Activated CD8-positive, alpha-beta memory T cell treated with anti-CD3 and anti-CD28 coated beads, Interleukin-2, amount 50 U/mL, for 48 hours (primary cell): ENCODE data around the gene ACBD6.
"Not testable (repeated sequence)": the region's sequence is repeated elsewhere in the genome, so short reads cannot be mapped to it uniquely, and the experiment has no call there.

Experiments
- DNase-seq: peaks from one replicate; pipeline ENCODE4 v3.0.0-alpha.2; 2020

Gene ACBD6

DNA sequence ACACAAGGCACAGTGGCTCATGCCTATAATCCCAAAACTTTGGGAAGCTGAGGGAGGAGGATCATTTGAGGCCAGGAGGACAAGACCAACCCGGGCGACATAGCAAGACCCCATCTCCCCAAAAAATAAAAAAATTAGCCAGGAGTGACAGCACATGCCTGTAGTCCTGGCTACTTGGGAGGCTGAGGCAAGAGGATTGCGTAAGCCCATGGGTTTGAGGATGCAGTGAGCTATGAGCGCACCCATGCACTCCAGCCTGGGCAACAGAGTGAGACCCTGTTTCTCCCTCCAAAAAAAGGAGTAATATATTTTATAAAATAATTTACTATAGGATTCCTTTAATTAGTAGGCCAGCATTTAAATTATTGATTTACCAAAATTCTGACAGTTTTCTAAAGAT lies 89.8 kb downstream of the ACBD6 start:
- DNase-seq: no peak

DNA sequence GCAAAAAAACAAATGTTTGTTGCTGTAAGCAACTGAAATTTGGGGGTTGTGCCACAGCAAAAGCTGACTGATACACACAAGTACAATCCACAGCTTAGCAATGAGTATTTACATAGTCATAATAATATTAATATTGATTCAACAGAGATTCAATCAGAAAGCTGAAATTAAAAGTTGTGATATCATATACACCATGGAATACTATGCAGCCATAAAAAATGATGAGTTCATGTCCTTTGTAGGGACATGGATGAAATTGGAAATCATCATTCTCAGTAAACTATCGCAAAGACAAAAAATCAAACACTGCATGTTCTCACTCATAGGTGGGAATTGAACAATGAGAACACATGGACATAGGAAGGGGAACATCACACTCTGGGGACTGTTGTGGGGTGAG lies 94.2 kb downstream of the ACBD6 start:
- not testable (repeated sequence) for DNase-seq

- DNase-seq: no peak
These were observed 95.3 kb downstream of the ACBD6 start for GRCh38 chr1:180407051-180407450.

DNA sequence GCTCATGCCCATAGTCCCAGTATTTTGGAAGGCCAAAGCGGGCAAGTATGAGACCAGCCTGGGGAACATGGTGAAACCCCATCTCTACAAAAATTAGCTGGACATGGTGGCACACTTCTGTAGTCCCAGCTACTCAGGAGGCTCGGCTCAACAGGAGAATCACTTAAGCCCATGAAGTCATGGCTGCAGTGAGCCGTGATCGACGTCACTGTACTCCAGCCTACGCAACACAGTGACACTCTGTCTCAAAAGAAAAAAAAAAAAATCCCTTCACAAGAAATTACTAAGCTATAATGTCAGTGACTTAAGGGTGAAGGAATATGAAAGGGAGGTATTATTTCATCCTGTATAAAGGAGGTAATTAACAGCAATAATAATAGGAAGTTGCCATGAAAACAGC lies 99.8 kb downstream of the ACBD6 start:
- no peak for DNase-seq

GRCh38 chr1:180402001-180402400 lies 100.4 kb downstream of the ACBD6 start:
- no peak for DNase-seq

DNA sequence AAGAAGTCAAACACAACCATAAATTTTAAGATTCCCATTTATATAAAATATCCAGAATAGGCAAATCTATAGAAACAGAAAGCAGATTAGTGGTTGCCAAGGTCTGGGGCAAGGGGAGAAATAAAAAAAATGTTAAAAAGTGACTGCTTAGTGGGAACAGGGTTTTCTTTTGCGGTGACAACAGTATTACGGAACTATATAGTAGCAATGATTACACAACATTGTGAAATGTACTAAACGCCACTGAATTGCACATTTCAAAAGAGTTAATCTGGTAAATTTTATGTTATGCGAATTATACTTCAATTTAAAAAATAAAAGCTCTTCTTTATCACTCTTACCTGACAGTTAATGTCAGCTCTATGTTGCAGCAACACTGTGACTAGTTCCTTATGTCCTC lies 105.2 kb downstream of the ACBD6 start:
- no peak for DNase-seq

GRCh38 chr1:180392427-180393145 lies 109.8 kb downstream of the ACBD6 start:
- DNase-seq: no peak

DNA sequence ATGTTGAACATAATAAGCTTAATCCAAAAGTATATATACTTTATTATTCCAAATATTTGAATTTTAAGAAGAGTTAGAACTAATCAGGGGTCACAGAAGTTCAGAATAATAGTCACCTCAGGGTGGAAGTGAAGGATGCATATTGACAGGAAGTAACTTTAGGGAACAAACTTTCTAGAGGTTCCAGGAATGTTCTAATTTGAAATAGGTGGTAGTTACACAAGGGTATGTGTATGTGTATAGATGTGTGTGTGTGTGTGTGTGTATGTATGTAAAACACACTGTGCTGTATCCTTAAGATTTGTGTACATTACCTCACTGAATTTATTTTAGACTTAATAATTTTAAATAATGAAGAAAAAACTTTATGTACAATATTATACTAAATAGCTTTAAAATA lies 110.4 kb downstream of the ACBD6 start:
- DNase-seq: no peak

- no peak for DNase-seq
These were observed 115.0 kb downstream of the ACBD6 start for GRCh38 chr1:180387413-180387812.

GRCh38 chr1:180386745-180387367 lies 115.5 kb downstream of the ACBD6 start:
- no peak for DNase-seq

GRCh38 chr1:180385144-180385543 lies 117.2 kb downstream of the ACBD6 start:
- DNase-seq: no peak

DNA sequence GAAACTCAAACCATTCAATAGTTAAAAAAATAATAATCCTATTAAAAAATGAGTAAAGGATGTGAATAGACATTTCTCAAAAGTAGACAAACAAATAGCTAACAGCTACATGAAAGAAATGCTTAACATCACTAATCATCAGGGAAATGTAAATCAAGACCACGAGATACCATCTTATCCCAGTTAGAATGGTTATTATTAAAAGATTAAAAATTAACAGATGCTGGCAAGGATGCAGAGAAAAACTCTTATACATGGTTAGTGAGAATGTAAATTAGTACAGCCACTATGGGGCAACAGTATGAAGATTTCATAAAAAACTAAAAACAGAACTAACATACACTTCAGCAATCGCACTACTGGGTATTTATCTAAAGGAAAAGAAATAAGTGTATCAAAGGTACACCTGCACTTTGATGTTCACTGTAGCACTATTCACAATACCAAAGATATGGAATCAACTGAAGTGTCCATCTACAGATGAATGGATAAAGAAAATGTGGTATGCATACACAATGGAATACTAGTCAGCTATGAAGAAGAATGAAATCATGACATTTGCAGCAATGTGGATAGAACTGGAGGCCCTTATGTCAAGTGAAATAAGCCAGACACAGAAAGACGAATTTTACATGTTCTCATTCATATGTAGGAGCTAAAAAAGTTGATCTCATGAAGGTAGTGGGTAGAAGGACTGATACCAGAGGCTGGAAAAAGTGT lies 117.9 kb downstream of the ACBD6 start:
- DNase-seq: no peak

- DNase-seq: no peak
These were observed 119.9 kb downstream of the ACBD6 start for GRCh38 chr1:180382326-180383115.

GRCh38 chr1:180381184-180381580 lies 121.2 kb downstream of the ACBD6 start:
- DNase-seq: no peak

DNA sequence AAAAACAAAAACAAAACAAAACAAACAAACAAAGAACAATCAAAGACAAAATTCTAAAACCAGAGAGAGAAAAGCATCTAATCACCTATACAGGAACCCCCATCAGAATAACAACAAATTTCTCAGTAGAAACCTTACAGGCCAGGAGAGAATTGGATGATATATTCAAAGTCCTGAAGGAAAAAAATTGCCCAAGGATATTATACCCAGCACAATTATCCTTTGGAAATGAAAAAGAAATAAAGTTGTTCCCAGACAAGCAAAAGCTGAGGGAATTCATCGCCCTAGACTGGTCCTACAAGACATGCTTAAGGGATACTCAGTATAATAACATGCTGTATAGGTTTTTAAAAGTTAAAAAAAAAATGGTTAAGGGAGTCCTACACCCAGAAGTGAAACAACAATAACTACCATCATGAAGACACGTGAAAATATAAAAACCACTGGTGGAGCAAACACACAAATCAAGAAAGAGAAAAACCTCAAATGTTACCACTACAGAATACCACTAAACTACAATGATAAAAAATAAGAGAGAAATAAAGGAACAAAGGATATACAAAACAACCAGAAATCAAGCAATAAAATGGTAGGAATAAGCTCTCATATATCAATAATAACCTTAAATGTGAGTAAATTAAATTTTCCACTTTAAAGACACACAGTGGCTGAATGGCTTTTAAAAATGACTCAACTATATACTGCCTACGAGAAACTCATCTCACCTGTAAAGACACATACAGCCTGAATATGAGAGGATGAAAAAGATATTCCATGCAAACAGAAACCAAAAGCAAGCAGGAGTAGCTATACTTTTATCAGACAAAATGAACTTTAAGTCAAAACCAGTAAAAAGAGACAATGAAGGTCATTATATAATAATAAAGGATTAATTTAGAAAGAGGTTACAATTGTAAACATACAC lies 121.9 kb downstream of the ACBD6 start:
- DNase-seq: no peak

DNA sequence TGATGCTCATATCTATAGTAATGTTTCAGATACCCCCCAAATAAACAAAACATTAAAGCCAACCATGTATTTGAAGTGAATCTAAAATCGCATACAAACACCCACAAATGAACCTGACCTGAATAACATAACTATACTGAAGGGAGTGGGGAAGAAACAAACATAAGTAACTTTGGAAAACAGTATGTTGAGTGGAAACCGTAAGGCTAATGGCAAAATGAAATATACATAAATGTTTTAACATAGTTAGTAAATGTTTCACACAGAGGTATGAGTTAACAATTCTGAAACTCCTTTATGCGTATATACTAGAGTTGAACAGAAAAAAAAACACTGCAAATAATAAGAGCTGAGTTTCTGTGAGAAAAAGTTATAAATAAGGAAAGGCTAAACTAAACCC lies 125.6 kb downstream of the ACBD6 start:
- DNase-seq: no peak

DNA sequence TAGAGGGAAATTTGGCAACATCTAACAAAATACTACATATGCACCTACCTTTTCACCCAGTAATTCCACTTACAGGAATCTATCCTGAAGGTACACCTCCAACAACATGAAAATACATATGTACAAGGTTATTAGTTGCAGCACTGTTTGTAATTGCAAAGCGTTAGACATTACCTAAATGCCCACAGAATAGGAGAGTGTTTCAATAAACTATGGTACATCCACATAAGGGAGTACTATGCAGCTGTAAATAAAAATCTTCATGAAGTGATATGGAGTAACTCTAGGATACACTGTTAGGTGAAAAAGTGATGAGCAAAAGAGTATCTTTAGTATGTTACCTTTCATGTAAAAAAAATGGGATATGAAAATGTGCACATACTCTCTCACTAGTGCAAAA lies 126.1 kb downstream of the ACBD6 start:
- no peak for DNase-seq

DNA sequence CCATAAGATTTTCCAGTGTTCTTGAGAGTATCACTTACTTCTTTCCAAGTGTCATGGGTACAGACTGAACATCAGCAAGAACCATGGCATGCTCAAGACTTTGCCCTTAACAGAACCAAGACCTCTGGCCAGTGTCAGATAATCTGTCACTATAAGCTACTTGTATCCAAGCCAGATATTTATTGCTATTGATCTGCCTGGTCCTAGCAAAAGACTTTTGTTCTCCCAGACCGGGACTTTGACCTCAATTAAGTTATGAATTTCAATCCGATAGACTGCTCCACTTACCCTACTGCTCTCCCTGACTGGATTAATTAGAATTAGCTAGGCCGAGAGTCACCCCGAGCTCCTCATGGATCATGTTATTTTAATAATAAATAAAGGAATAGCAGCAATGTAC lies 129.6 kb downstream of the ACBD6 start:
- DNase-seq: no peak

DNA sequence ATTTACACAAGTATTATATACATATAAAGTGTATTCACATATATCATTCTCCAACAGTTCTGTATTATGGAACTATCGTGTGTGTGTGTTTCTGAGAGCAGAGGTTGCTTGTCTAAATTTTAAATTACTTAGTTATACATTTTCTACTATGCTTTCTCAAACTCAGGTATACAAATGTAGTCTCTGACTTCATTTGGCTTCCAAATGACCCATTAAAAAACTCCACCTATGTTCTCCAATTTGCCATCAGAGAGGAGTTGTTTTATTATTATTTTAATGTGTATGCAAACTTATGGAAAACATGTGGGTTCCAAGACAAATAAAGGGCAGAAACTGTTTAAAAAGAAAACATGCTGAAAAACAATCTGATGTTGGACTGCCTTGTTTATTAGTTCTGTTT lies 131.8 kb downstream of the ACBD6 start:
- no peak for DNase-seq

GRCh38 chr1:180370188-180370587 lies 132.2 kb downstream of the ACBD6 start:
- DNase-seq: no peak

GRCh38 chr1:180369061-180369460 lies 133.3 kb downstream of the ACBD6 start:
- no peak for DNase-seq

- DNase-seq: no peak
These were observed 135.9 kb downstream of the ACBD6 start for GRCh38 chr1:180366371-180367068.
